Right lobe of liver (tissue), 4 donors: Measurements from ENCODE around the gene NECAP2.

Source experiments
- CTCF ChIP-seq, 4 donors: fragments of 200-600 bp in 3 of 4; fragments of 450-650 bp in 1 of 4; IDR thresholded peaks; one replicate each; pipeline versions ENCODE4 v1.5.1 to v1.8.0; 2016 to 2022; ENCODE audit warnings: antibody characterized with exemption in 4 of 4, mild to moderate bottlenecking in 2 of 4
- POLR2A ChIP-seq: fragments of 450-650 bp; IDR thresholded peaks from one replicate; pipeline ENCODE4 v1.6.1; 2017; ENCODE audit warnings: antibody characterized with exemption, mild to moderate bottlenecking
- donor health status: DM: no; HTN: no; CAD: no.
- donor health status: DM: no; HTN: no; CAD: no.
- donor health status: DM: no; HTN: yes; CAD: no.

- TF ChIP-seq CTCF (IDR thresholded peaks at IDR 0.05) (no peak), POLR2A (no peak)
These were observed 1.7 kb downstream of the NECAP2 start for GRCh38 chr1:16442265-16442664.
